Ishikawa (cell line): ENCODE results near the gene PTPRD.

Experiments used
- CEBPB ChIP-seq: IDR thresholded peaks from 2 replicates; pipeline ENCODE4 v1.6.1; 2012
- CREB1 ChIP-seq: IDR thresholded peaks from 2 replicates; pipeline ENCODE4 v1.6.1; 2012; ENCODE audit warnings: low read depth
- EGR1 ChIP-seq: IDR thresholded peaks from 2 replicates; pipeline ENCODE4 v1.6.1; 2012
- EP300 ChIP-seq: IDR thresholded peaks from 2 replicates; pipeline ENCODE4 v1.6.1; 2012; ENCODE audit warnings: borderline replicate concordance
- FOXM1 ChIP-seq: IDR thresholded peaks from 2 replicates; pipeline ENCODE4 v1.6.1; 2012; ENCODE audit warnings: low read depth, borderline replicate concordance
- NFIC ChIP-seq: IDR thresholded peaks from 2 replicates; pipeline ENCODE4 v1.6.1; 2012
- RAD21 ChIP-seq: IDR thresholded peaks from 2 replicates; pipeline ENCODE4 v1.6.1; 2012; ENCODE audit warnings: low read depth
- TAF1 ChIP-seq: IDR thresholded peaks from 2 replicates; pipeline ENCODE4 v1.6.1; 2012; ENCODE audit warnings: low read depth, mild to moderate bottlenecking
- TCF12 ChIP-seq: IDR thresholded peaks from 2 replicates; pipeline ENCODE4 v1.6.1; 2012; ENCODE audit warnings: low read depth
- TEAD4 ChIP-seq: IDR thresholded peaks from 2 replicates; pipeline ENCODE4 v1.6.1; 2012
- YY1 ChIP-seq: IDR thresholded peaks from 2 replicates; pipeline ENCODE4 v1.6.1; 2012; ENCODE audit warnings: low read depth
- ZBTB7A ChIP-seq: IDR thresholded peaks from 2 replicates; pipeline ENCODE4 v1.6.1; 2012; ENCODE audit warnings: low read depth
- TF ChIP-seq, protein P1 (sequence below): IDR thresholded peaks from 2 replicates; pipeline ENCODE4 v1.6.1; 2012
- TF ChIP-seq, protein P2 (sequence below): IDR thresholded peaks from 2 replicates; pipeline ENCODE4 v1.6.1; 2012; ENCODE audit warnings: low read depth, mild to moderate bottlenecking
- TF ChIP-seq, protein P3 (sequence below): IDR thresholded peaks from 2 replicates; pipeline ENCODE4 v1.6.1; 2012

Gene PTPRD

DNA sequence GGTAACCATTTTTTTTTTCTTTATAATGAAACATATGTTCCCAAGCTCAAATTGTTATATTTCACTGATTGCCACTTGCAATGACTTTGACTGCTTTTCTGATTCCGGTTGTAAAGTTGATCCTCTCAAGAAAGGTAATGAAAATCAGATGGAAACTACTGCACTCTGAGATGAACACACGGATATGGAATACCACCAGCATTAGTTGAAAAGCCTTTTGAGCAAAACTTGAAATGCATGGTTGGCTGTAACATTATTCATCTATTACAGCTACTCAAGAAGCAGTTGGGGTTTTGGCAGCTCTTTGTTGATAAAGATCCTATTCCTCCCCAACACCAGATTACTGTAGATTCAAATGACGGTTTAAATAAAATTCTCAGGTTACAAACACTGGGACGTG, 2221.7 kb downstream of the PTPRD start:
- TF ChIP-seq FOXM1 = no peak
- no peak for TF ChIP-seq TAF1
- TF ChIP-seq TEAD4 = no peak
- TF ChIP-seq RAD21 = no peak
- TF ChIP-seq EP300 = no peak
- TF ChIP-seq, protein P1, sequence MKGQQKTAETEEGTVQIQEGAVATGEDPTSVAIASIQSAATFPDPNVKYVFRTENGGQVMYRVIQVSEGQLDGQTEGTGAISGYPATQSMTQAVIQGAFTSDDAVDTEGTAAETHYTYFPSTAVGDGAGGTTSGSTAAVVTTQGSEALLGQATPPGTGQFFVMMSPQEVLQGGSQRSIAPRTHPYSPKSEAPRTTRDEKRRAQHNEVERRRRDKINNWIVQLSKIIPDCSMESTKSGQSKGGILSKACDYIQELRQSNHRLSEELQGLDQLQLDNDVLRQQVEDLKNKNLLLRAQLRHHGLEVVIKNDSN = no peak
- TF ChIP-seq, protein P2, sequence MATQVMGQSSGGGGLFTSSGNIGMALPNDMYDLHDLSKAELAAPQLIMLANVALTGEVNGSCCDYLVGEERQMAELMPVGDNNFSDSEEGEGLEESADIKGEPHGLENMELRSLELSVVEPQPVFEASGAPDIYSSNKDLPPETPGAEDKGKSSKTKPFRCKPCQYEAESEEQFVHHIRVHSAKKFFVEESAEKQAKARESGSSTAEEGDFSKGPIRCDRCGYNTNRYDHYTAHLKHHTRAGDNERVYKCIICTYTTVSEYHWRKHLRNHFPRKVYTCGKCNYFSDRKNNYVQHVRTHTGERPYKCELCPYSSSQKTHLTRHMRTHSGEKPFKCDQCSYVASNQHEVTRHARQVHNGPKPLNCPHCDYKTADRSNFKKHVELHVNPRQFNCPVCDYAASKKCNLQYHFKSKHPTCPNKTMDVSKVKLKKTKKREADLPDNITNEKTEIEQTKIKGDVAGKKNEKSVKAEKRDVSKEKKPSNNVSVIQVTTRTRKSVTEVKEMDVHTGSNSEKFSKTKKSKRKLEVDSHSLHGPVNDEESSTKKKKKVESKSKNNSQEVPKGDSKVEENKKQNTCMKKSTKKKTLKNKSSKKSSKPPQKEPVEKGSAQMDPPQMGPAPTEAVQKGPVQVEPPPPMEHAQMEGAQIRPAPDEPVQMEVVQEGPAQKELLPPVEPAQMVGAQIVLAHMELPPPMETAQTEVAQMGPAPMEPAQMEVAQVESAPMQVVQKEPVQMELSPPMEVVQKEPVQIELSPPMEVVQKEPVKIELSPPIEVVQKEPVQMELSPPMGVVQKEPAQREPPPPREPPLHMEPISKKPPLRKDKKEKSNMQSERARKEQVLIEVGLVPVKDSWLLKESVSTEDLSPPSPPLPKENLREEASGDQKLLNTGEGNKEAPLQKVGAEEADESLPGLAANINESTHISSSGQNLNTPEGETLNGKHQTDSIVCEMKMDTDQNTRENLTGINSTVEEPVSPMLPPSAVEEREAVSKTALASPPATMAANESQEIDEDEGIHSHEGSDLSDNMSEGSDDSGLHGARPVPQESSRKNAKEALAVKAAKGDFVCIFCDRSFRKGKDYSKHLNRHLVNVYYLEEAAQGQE = no peak
- TF ChIP-seq, protein P3, sequence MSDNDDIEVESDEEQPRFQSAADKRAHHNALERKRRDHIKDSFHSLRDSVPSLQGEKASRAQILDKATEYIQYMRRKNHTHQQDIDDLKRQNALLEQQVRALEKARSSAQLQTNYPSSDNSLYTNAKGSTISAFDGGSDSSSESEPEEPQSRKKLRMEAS = no peak
- no peak for TF ChIP-seq EGR1
- no peak for TF ChIP-seq CREB1
- TF ChIP-seq NFIC = no peak
- no peak for TF ChIP-seq TCF12
- no peak for TF ChIP-seq ZBTB7A
- no peak for TF ChIP-seq YY1

DNA sequence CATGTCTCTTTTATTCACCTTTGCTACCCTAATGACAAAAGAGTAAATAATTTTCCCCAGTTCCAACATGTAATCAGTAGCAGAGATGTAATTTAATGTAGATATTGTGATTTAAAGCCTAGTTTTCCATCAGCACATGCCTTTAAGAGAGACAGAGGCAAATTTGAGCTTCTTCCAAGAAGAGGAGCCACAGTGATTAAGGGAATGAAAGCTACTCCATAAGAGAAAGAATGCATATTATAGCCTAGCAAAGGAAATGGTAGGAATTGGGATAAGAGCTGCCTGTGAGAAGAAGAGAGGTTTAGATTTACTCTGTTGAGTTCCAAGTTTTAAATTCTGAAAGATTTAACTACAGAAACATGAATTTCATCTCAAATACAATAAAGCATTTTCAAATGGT, 2222.2 kb downstream of the PTPRD start:
- TF ChIP-seq NFIC = no peak
- TF ChIP-seq, protein P1 = no peak
- TF ChIP-seq, protein P3 = no peak
- TF ChIP-seq FOXM1 = no peak
- no peak for TF ChIP-seq CEBPB
- TF ChIP-seq EP300 = no peak
- TF ChIP-seq TAF1 = no peak
- TF ChIP-seq EGR1 = no peak

DNA sequence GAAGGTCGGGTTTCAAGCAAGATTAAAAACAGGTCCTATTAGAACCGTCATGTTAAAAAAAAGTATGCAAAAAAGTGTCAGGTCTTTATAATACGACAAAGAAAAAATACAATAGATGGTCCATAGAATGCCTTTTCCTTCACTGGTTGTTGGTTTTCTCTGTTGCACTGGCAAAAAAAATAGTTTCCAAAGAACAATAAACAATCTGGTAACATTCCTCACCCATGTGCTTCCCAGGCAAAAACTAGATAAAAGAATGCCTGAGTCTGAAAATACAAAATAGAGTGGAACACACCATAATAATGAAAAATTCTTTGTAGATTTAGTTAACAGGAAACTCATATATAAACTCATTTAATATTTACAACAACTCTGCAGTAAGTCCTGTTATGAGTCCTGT, 2223.3 kb downstream of the PTPRD start:
- TF ChIP-seq, protein P1 = no peak

DNA sequence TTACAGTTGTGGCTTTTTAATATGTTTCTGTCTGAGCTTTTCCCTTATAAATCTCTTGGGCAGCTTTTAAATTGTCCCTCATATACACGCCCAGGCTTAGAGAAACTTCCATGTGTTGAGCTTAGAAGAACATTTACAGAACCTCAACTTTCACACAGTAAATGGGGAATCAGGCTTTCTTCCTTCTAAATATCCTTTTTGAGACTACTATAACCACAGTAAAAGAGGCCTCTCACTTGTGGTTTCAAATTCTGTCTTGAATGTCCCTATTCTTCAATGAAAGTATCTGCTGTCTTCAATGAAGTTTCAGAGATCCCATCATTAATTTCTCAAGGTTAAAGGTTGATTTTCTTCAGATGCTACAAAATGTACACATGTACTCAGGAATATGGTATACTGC, 2224.7 kb downstream of the PTPRD start:
- TF ChIP-seq ZBTB7A (no peak), NFIC (no peak), TCF12 (no peak), TAF1 (no peak), EGR1 (no peak), TEAD4 (no peak), EP300 (no peak), CREB1 (no peak), FOXM1 (no peak), YY1 (no peak), RAD21 (no peak), CEBPB (no peak)
- TF ChIP-seq, protein P3 = no peak
- TF ChIP-seq, protein P2 = no peak
- TF ChIP-seq, protein P1 = no peak

DNA sequence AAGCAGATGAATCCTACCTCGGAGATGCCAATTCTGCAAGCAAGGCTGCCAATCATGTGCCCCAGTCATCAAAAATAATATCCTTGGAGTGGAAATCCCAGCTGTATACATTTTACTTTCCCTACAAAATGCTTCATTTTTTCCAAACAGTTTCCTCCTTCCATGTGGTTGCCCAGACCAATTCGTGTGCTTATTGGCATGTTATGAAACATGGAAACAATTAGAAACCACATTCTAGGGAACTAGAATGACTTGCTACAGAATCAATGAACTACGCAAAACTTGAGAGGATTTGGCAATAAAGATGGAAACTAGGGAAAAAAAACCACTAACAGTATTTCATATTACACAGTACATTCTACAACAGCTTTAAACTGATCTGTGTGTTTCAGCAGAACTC, 2228.7 kb downstream of the PTPRD start:
- TF ChIP-seq CREB1 = no peak
- no peak for TF ChIP-seq EGR1
- no peak for TF ChIP-seq CEBPB
- TF ChIP-seq EP300 = no peak
- TF ChIP-seq, protein P1 = no peak
- no peak for TF ChIP-seq TCF12
- TF ChIP-seq YY1 = no peak
- TF ChIP-seq TEAD4 = no peak
- no peak for TF ChIP-seq TAF1
- TF ChIP-seq NFIC = no peak
- no peak for TF ChIP-seq ZBTB7A
- no peak for TF ChIP-seq FOXM1
- TF ChIP-seq, protein P2 = no peak
